HUDEP-2 (cell line): ENCODE data around the gene VRK2.
"Not testable (repeated sequence)": the region's sequence is repeated elsewhere in the genome, so short reads cannot be mapped to it uniquely, and the experiment has no call there.

Source experiments
- DNase-seq, 76 experiments: peaks; one replicate each; lab custom pipeline; 2025; ENCODE audit not compliant: unreplicated experiment in 76 of 76; lab: John Stamatoyannopoulos, UW

The VRK2 gene

GRCh38 chr2:58106896-58107295 is 60.3 kb downstream of the VRK2 start:
- DNase-seq, result no peak

GRCh38 chr2:58107803-58108710 is 61.5 kb downstream of the VRK2 start:
- DNase-seq, result no peak

- DNase-seq, result no peak
These were observed 62.9 kb downstream of the VRK2 start for GRCh38 chr2:58109481-58109880.

- DNase-seq, result no peak
These were observed 64.2 kb downstream of the VRK2 start for GRCh38 chr2:58110765-58111164.

GRCh38 chr2:58113563-58113962 is 67.0 kb downstream of the VRK2 start:
- DNase-seq, result not testable (repeated sequence)

GRCh38 chr2:58120626-58121229 is 74.1 kb downstream of the VRK2 start:
- no peak for DNase-seq

GRCh38 chr2:58122040-58122439 is 75.4 kb downstream of the VRK2 start:
- peak in 1 of 76 experiments; percentile 11 for DNase-seq

GRCh38 chr2:58122540-58122939 is 75.9 kb downstream of the VRK2 start:
- DNase-seq, result peak in 15 of 76 experiments; percentile 4 to 71 (median 21)

- no peak for DNase-seq
These were observed 80.5 kb downstream of the VRK2 start for GRCh38 chr2:58127111-58127510.

GRCh38 chr2:58130238-58130637 is 83.6 kb downstream of the VRK2 start:
- DNase-seq, result no peak

GRCh38 chr2:58131191-58132011 is 84.8 kb downstream of the VRK2 start:
- DNase-seq, result no peak

- DNase-seq, result no peak
These were observed 86.8 kb downstream of the VRK2 start for GRCh38 chr2:58133395-58133794.

GRCh38 chr2:58135861-58136260 is 89.3 kb downstream of the VRK2 start:
- DNase-seq, result no peak

GRCh38 chr2:58137221-58137620 is 90.6 kb downstream of the VRK2 start:
- DNase-seq, result no peak

- DNase-seq, result no peak
These were observed 91.2 kb downstream of the VRK2 start for GRCh38 chr2:58137856-58138255.

GRCh38 chr2:58138396-58139030 is 91.9 kb downstream of the VRK2 start:
- DNase-seq, result no peak

- DNase-seq, result no peak
These were observed 94.0 kb downstream of the VRK2 start for GRCh38 chr2:58140508-58141072.

- DNase-seq, result not testable (repeated sequence)
These were observed 99.2 kb downstream of the VRK2 start for GRCh38 chr2:58145769-58146168.

- DNase-seq, result no peak
These were observed 100.1 kb downstream of the VRK2 start for GRCh38 chr2:58146707-58147106.

- DNase-seq, result no peak
These were observed 108.7 kb downstream of the VRK2 start for GRCh38 chr2:58155160-58155778.
